Peyer's patch (tissue), 4 donors: ENCODE results near the gene TMEM106C. TPM values are rescaled to one million over a fixed set of nuclear protein-coding genes. Genes with fewer than 3 reads are reported as not detected.
A peak's percentile ranks its signal among the peaks of the same experiment; 100 is the strongest.

Experiments
- DNase-seq, 3 donors: peaks; one replicate each; pipeline ENCODE4 v3.0.0-alpha.2; 2017 to 2019
- H3K27ac ChIP-seq, 4 donors: fragments of 200-600 bp; sonication (generic); one replicate each; pipeline ENCODE4 v1.5.1; 2016 to 2019
- H3K27me3 ChIP-seq, 2 donors: fragments of 200-600 bp; sonication (generic); one replicate each; pipeline ENCODE4 v1.5.1; 2019
- H3K36me3 ChIP-seq, 3 donors: fragments of 200-600 bp; sonication (generic); one replicate each; pipeline ENCODE4 v1.5.1; 2016 to 2019
- H3K4me1 ChIP-seq, 4 donors: fragments of 200-600 bp; sonication (generic); one replicate each; pipeline ENCODE4 v1.5.1; 2016 to 2019
- H3K4me3 ChIP-seq, 4 donors: fragments of 200-600 bp; sonication (generic); 1 replicate in 3 of 4; 2 replicates in 1 of 4; pipeline ENCODE4 v1.5.1; 2016 to 2019; ENCODE audit warnings: mild to moderate bottlenecking in 1 of 4
- H3K9me3 ChIP-seq, 4 donors: fragments of 200-600 bp; sonication (generic); one replicate each; pipeline ENCODE4 v1.5.1; 2016 to 2019; ENCODE audit warnings: mild to moderate bottlenecking in 1 of 4
- POLR2A ChIP-seq, 2 donors: fragments of 450-650 bp; IDR thresholded peaks; one replicate each; pipeline ENCODE4 v1.5.1; 2017; ENCODE audit warnings: antibody characterized with exemption in 2 of 2, mild to moderate bottlenecking in 2 of 2, moderate library complexity in 2 of 2
- total RNA-seq, 4 donors: library from RNA; depleted of rRNA; stranded (reverse); fragments of >200 nt; gene quantifications; one replicate each; pipeline ENCODE4 v1.1.0, GENCODE V29; 2016
- TF ChIP-seq, protein P1 (sequence below), 6 experiments: fragments of 450-650 bp in 4 of 6; fragments of 200-600 bp in 2 of 6; sonication (generic) in 1 of 6; IDR thresholded peaks; one replicate each; pipeline ENCODE4 v1.5.1; 2017 to 2019; ENCODE audit warnings: antibody characterized with exemption in 6 of 6, mild to moderate bottlenecking in 3 of 6, moderate library complexity in 1 of 6

TMEM106C gene
- total RNA-seq, 4 donors from 2014 or later = 80.9 to 326 (median 241) TPM

DNA sequence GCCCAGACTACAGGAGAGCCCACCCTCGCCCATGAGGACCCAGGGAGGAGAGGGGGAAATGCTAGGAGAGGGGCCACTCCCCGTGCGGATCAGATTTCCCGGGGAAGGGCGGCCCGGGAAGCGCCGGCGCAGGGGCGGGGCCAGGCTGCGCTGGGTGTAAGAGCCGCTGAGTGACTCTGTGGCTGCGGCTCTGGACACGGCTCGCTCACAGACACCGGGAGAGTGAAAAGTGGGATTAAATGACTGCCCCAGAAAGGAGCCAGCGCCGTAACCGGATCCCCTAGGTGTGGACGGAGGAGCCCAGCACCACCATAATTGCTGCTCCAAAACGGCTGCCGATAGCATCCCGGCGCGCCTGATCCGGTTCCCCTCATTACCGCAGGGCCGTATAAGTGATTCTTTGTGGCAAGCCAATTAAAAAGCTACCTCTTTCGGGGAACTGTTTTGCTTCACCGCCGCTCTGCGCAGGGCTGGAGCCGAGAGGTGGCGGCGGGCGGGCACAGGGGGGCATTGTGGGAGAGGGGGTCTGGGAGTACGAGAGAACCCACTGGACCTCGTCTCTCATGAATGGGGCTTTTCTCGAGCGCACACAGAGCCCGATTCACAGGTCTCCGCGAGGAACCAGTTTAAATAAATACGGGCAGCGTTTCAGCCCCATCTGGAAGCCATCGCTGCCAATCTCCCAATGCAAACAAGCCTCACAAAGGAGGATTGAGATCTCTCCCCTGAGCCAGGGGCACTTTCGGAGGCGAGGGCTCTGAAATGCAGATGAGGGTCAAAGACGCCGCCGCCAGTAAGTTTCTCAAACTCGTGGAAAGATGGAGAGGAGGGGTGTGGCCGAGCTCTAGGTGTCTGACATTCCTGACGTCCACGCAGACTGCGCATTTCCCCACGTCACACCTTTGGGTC, 38.4 kb downstream of the TMEM106C start:
- H3K9me3 ChIP-seq = no peaks in the 10 kb centered on the region
- H3K4me3 ChIP-seq = peak overlapping the region; percentile 10 to 50 (median 31)
- H3K27me3 ChIP-seq = peaks cover 0 to 38% of the 10 kb centered on the region in 2 donors
- peak in 2 of 3 donors; percentile 65 to 70 for DNase-seq
- H3K4me1 ChIP-seq = peaks cover 9 to 44% (median 36%) of the 10 kb centered on the region in 4 donors
- no peaks in the 10 kb centered on the region for H3K36me3 ChIP-seq
- no peak overlapping the region for H3K27ac ChIP-seq
- TF ChIP-seq, protein P1, sequence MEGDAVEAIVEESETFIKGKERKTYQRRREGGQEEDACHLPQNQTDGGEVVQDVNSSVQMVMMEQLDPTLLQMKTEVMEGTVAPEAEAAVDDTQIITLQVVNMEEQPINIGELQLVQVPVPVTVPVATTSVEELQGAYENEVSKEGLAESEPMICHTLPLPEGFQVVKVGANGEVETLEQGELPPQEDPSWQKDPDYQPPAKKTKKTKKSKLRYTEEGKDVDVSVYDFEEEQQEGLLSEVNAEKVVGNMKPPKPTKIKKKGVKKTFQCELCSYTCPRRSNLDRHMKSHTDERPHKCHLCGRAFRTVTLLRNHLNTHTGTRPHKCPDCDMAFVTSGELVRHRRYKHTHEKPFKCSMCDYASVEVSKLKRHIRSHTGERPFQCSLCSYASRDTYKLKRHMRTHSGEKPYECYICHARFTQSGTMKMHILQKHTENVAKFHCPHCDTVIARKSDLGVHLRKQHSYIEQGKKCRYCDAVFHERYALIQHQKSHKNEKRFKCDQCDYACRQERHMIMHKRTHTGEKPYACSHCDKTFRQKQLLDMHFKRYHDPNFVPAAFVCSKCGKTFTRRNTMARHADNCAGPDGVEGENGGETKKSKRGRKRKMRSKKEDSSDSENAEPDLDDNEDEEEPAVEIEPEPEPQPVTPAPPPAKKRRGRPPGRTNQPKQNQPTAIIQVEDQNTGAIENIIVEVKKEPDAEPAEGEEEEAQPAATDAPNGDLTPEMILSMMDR (IDR thresholded peaks at IDR 0.05) = no peak
- TF ChIP-seq POLR2A (IDR thresholded peaks at IDR 0.05) = no peak

DNA sequence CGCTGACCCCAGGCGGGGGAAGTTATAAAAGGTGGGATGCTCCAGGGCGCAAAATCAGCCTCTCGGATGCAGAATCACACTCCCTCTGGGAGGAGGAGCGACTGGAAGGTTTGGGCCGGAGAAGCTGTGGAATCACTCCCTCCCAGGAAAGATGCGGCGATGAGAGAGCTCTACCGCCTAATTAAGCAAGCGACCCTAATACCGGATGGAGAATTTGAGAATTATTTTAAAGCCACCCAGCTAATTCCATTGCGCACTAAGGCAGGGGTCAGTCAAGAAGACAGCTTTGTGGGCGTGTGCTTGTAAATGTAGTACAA, 39.0 kb downstream of the TMEM106C start:
- Histone ChIP-seq H3K27me3 (peaks cover 0 to 38% of the 10 kb centered on the region in 2 donors), H3K4me1 (peaks cover 9 to 44% (median 36%) of the 10 kb centered on the region in 4 donors), H3K36me3 (no peaks in the 10 kb centered on the region), H3K27ac (no peak overlapping the region), H3K4me3 (peak overlapping the region in 3 of 4 donors; percentile 10 to 50 (median 49)), H3K9me3 (no peaks in the 10 kb centered on the region)
- TF ChIP-seq, protein P1 (IDR thresholded peaks at IDR 0.05) = no peak
- no peak for TF ChIP-seq POLR2A (IDR thresholded peaks at IDR 0.05)
- no peak for DNase-seq

GRCh38 chr12:48002773-48003218, 39.4 kb downstream of the TMEM106C start:
- Histone ChIP-seq H3K27ac (no peak overlapping the region), H3K9me3 (no peaks in the 10 kb centered on the region), H3K36me3 (no peaks in the 10 kb centered on the region), H3K27me3 (peaks cover 0 to 38% of the 10 kb centered on the region in 2 donors), H3K4me3 (peak overlapping the region in 3 of 4 donors; percentile 1 to 50 (median 49)), H3K4me1 (peaks cover 9 to 44% (median 36%) of the 10 kb centered on the region in 4 donors)
- TF ChIP-seq, protein P1 (IDR thresholded peaks at IDR 0.05) = peak in 1 of 6 experiments; percentile 7
- no peak for TF ChIP-seq POLR2A (IDR thresholded peaks at IDR 0.05)
- peak in 2 of 3 donors; percentile 54 to 58 for DNase-seq

- TF ChIP-seq, protein P1 (IDR thresholded peaks at IDR 0.05) = no peak
- no peak for TF ChIP-seq POLR2A (IDR thresholded peaks at IDR 0.05)
- peak in 1 of 3 donors; percentile 39 for DNase-seq
- Histone ChIP-seq H3K27me3 (peaks cover 0 to 38% of the 10 kb centered on the region in 2 donors), H3K27ac (no peak overlapping the region), H3K4me1 (peaks cover 9 to 44% (median 36%) of the 10 kb centered on the region in 4 donors), H3K4me3 (peak overlapping the region in 3 of 4 donors; percentile 42 to 46 (median 44)), H3K36me3 (no peaks in the 10 kb centered on the region), H3K9me3 (no peaks in the 10 kb centered on the region)
Observed at GRCh38 chr12:48003226-48004052, 40.0 kb downstream of the TMEM106C start.
